Urinary bladder (tissue), 4 donors: ENCODE data around the gene CHRNA1. TPM values are rescaled to one million over a fixed set of nuclear protein-coding genes. Genes with fewer than 3 reads are reported as not detected.
"Not testable (repeated sequence)": the region's sequence is repeated elsewhere in the genome, so short reads cannot be mapped to it uniquely, and the experiment has no call there.

Experiments
- DNase-seq: peaks from one replicate; pipeline ENCODE4 v3.0.0-alpha.2; 2015; ENCODE audit errors: extremely low spot score
- H3K27ac ChIP-seq: one replicate; pipeline ENCODE4 v1.5.1; 2013; ENCODE audit warnings: low read depth, mild to moderate bottlenecking, moderate library complexity
- H3K36me3 ChIP-seq: one replicate; pipeline ENCODE4 v1.6.1; 2013; ENCODE audit warnings: mild to moderate bottlenecking, moderate library complexity; ENCODE audit not compliant: insufficient read depth
- H3K4me1 ChIP-seq: one replicate; pipeline ENCODE4 v1.6.1; 2013; ENCODE audit warnings: mild to moderate bottlenecking, moderate library complexity; ENCODE audit not compliant: insufficient read depth
- H3K4me3 ChIP-seq: one replicate; pipeline ENCODE4 v1.5.1; 2013; ENCODE audit warnings: low read depth, low read length
- WGBS: extraction: QIAGEN DNeasy Blood & Tissue Kit; methylation state at CpG from one replicate; pipeline ENCODE4 v1.1.7; 2013; 5-methylcytosine and 5-hydroxymethylcytosine counted together
- polyA plus RNA-seq: library from polyadenylated mRNA; stranded (reverse); fragments of 200-250 nt; gene quantifications from one replicate; pipeline ENCODE4 v1.2.3, GENCODE V29; 2013
- total RNA-seq: library from RNA; depleted of rRNA; stranded (reverse); fragments of >200 nt; gene quantifications from one replicate; pipeline ENCODE4 v1.2.3, GENCODE V29; 2014
- donor health status: healthy with polysubstance abuse.
- donor health status: healthy.

CHRNA1 gene
- total and polyA plus RNA-seq, 2 donors, result 6.3 TPM; not detected in 1

DNA sequence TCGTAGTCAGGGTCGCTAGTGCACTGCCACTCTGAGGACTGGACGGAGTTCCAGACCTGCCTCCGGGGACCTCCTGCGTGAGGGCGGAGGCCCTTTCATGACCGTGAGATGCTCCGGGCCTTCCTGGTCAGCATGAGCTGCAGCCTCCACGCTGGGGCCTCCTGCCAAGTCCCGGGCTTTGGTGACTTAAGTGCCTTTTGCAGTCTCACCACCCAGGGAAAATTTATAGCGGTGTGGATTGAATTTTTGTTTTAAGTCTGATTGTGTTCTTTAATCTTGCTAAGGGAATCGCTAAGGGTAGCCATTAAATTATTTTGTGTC is 33.6 kb downstream of the CHRNA1 start:
- WGBS, result 82% methylated on average over 12 of the region's 12 CpGs
- Histone ChIP-seq H3K27ac (no peak overlapping the region), H3K36me3 (no peaks in the 10 kb centered on the region), H3K4me3 (no peak overlapping the region), H3K4me1 (no peaks in the 10 kb centered on the region)
- no peak for DNase-seq

DNA sequence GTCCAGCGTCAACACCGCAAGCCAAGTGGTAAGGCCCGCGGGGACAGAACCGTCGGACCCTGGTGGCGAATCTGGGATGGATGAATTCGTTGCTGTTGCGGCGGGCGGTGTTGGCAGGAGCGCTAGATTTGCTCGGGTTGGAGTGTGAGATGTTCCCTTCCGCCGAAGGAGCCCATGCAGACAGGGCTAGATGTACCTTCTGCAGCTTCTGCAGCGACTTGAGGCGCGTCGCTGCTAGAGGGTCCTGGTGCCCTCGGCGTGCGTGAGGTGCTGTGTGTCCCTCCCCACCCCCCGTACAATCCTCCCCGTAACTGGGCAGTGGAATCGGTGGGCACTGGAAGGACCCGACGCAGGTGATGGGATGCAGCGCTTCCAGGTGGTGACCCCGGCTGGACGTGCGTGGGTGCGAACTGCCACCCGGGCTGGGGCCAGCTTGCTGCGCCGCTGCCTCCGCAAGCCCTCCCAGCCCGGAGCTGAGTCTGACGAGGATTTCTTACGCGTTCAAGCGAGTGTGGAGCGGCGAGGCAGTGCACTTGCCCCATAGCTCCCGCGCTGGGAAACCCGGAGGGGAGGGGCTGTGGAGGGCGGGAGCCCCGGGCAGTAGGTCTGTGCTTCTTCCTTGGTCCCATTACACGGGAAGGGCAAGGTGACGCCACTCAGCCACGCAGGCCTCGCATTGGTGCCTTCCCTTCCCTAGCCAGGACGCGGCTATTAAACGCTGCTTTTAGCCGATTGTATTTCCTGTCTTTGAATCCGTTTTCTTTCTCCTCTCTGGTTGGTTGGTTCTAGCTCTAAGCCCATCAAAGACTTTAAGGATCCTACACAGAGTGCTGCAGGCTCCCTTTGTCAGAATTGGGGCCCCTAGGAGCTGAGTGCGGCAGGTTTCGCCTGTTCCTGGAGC is 34.2 kb downstream of the CHRNA1 start:
- WGBS, result 6% methylated on average over 59 of the region's 59 CpGs
- Histone ChIP-seq H3K4me3 (peak overlapping the region; percentile 28), H3K27ac (no peak overlapping the region), H3K36me3 (no peaks in the 10 kb centered on the region), H3K4me1 (no peaks in the 10 kb centered on the region)
- DNase-seq, result no peak

DNA sequence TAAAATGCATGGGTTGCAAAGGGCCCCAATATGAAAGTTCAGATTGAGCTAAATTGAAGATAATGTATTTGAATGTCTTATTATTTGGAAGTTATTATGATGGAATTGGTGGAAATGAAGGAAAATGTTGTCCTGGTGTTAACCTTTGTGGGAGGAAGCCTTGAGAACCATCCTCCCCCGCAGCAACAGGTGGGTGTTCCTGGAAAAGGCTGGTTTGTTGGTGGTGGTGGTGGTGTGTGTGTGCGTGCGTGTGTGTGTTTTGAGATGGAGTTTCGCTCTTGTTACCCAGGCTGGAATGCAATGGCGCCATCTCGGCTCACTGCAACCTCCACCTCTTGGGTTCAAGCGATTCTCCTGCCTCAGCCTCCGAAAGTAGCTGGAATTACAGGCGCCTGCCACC is 36.2 kb downstream of the CHRNA1 start:
- Histone ChIP-seq H3K4me1 (no peaks in the 10 kb centered on the region), H3K27ac (no peak overlapping the region), H3K36me3 (no peaks in the 10 kb centered on the region), H3K4me3 (no peak overlapping the region)
- 98% methylated on average over 9 of the region's 9 CpGs for WGBS
- DNase-seq, result no peak

DNA sequence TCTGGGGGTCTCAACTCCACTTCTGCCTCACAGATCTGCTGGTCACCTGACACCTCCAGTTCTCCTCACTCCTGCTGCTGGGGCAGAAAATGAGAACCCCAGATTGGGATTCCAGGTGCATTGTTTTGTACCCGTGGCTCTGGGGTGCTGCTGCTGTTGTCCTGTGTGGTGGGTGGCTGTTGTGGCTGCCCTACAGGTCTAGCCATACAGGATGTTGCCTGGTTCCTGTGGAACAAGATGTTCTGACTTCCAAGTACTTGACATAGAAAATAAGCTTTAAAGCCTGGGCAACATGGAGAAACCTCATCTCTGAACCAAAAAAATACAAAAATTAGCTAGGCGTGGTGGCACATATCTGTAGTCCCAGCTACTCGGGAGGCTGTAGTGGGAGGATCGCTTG is 38.1 kb downstream of the CHRNA1 start:
- no peaks in the 10 kb centered on the region for H3K4me1 ChIP-seq
- no peaks in the 10 kb centered on the region for H3K36me3 ChIP-seq
- no peak for DNase-seq
- H3K27ac ChIP-seq, result no peak overlapping the region
- WGBS, result 75% methylated on average over 4 of the region's 4 CpGs
- no peak overlapping the region for H3K4me3 ChIP-seq

- Histone ChIP-seq H3K4me1 (no peaks in the 10 kb centered on the region), H3K27ac (no peak overlapping the region), H3K4me3 (no peak overlapping the region), H3K36me3 (no peaks in the 10 kb centered on the region)
- 94% methylated on average over 1 of the region's 1 CpG for WGBS
- DNase-seq, result no peak
Measured at GRCh38 chr2:174722942-174723592, 41.2 kb downstream of the CHRNA1 start.

GRCh38 chr2:174719016-174719415 is 45.3 kb downstream of the CHRNA1 start:
- Histone ChIP-seq H3K4me1 (no peaks in the 10 kb centered on the region), H3K4me3 (no peak overlapping the region), H3K36me3 (no peaks in the 10 kb centered on the region), H3K27ac (no peak overlapping the region)
- 70% methylated on average over 4 of the region's 4 CpGs for WGBS
- DNase-seq, result no peak

- H3K36me3 ChIP-seq, result no peaks in the 10 kb centered on the region
- H3K4me3 ChIP-seq, result no peak overlapping the region
- H3K4me1 ChIP-seq, result no peaks in the 10 kb centered on the region
- H3K27ac ChIP-seq, result no peak overlapping the region
- WGBS, result 69% methylated on average over 4 of the region's 4 CpGs
- no peak for DNase-seq
Measured at GRCh38 chr2:174718591-174718990, 45.7 kb downstream of the CHRNA1 start.

- Histone ChIP-seq H3K27ac (no peak overlapping the region), H3K4me1 (no peaks in the 10 kb centered on the region), H3K4me3 (no peak overlapping the region), H3K36me3 (no peaks in the 10 kb centered on the region)
- 93% methylated on average over 3 of the region's 3 CpGs for WGBS
- DNase-seq, result no peak
Measured at GRCh38 chr2:174717916-174718315, 46.4 kb downstream of the CHRNA1 start.

GRCh38 chr2:174717273-174717672 is 47.0 kb downstream of the CHRNA1 start:
- H3K4me1 ChIP-seq, result no peaks in the 10 kb centered on the region
- no peak overlapping the region for H3K27ac ChIP-seq
- no peak overlapping the region for H3K4me3 ChIP-seq
- DNase-seq, result no peak
- H3K36me3 ChIP-seq, result no peaks in the 10 kb centered on the region
- WGBS, result 81% methylated on average over 6 of the region's 6 CpGs

DNA sequence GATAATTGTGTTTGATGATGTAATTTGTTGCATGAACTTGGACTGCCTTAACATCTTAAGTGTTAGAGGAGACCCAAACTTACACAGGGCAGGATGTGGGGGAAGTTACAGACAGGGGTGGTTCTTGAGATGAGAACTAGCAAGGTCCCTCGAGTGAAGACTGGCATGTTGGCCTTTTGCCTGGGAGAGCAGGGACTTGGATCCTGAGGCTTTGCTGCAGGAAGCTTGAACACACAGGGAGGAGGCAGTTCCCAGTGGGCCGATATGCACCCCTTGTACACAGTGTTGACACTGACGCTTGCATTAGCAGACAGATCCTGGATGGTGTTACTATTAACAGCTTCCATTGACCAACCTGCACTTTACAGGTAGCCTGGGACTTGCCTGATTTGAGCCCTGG is 47.5 kb downstream of the CHRNA1 start:
- WGBS, result 61% methylated on average over 3 of the region's 3 CpGs
- H3K4me3 ChIP-seq, result no peak overlapping the region
- DNase-seq, result no peak
- no peaks in the 10 kb centered on the region for H3K36me3 ChIP-seq
- H3K27ac ChIP-seq, result no peak overlapping the region
- H3K4me1 ChIP-seq, result no peaks in the 10 kb centered on the region

- Histone ChIP-seq H3K4me3 (no peak overlapping the region), H3K27ac (no peak overlapping the region), H3K36me3 (no peaks in the 10 kb centered on the region), H3K4me1 (no peaks in the 10 kb centered on the region)
- WGBS, result 92% methylated on average over 2 of the region's 2 CpGs
- DNase-seq, result no peak
Measured at GRCh38 chr2:174713686-174714085, 50.6 kb downstream of the CHRNA1 start.

GRCh38 chr2:174711206-174711605 is 53.1 kb downstream of the CHRNA1 start:
- Histone ChIP-seq H3K27ac (no peak overlapping the region), H3K4me3 (no peak overlapping the region), H3K4me1 (no peaks in the 10 kb centered on the region), H3K36me3 (no peaks in the 10 kb centered on the region)
- WGBS, result 82% methylated on average over 6 of the region's 6 CpGs
- DNase-seq, result no peak

- not testable (repeated sequence) for H3K27ac ChIP-seq, H3K36me3 ChIP-seq, H3K4me1 ChIP-seq, DNase-seq, H3K4me3 ChIP-seq
- 97% methylated on average over 32 of the region's 32 CpGs for WGBS
Measured at GRCh38 chr2:174709416-174710004, 54.8 kb downstream of the CHRNA1 start.

DNA sequence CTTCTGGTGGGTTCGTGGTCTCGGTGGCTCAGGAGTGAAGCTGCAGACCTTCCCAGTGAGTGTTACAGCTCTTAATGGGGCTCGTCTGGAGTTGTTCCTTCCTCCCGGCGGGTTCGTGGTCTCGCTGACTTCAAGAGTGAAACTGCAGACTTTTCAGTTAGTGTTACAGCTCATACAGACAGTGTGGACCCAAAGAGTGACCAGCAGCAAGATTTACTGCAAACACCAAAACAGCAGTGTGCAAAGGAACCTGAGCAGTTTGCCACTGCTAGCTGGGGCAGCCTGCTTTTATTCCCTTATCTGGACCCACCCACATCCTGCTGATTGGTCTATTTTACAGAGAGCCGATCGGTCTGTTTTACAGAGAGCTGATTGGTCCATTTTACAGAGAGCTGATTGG is 55.6 kb downstream of the CHRNA1 start:
- Histone ChIP-seq H3K4me3 (no peak overlapping the region), H3K27ac (no peak overlapping the region), H3K4me1 (no peaks in the 10 kb centered on the region), H3K36me3 (no peaks in the 10 kb centered on the region)
- no peak for DNase-seq
- 78% methylated on average over 9 of the region's 9 CpGs for WGBS
